ENCODE data around the gene IL36G. TPM values are rescaled to one million over a fixed set of nuclear protein-coding genes. Genes with fewer than 3 reads are reported as not detected.

IL36G gene
- total RNA-seq, 2 experiments from 2014 or later: not detected

Other genes starting within 250 kb of the IL36G start
- 10 to 100 TPM; 59.1 to 78.1 TPM for gene CKAP2L, start 213.4 kb upstream of the IL36G start, total RNA-seq
- under 1 TPM; 0.17 to 0.21 TPM for gene IL1A, start 193.5 kb upstream of the IL36G start, total RNA-seq
- gene IL1B, start 141.2 kb upstream of the IL36G start, total RNA-seq: not detected
- not detected for gene IL37, start 66.8 kb upstream of the IL36G start, total RNA-seq
- not detected for gene IL36A, start 27.5 kb downstream of the IL36G start, total RNA-seq
- not detected for gene IL36B, start 74.9 kb downstream of the IL36G start, total RNA-seq
- gene IL36RN, start 81.2 kb downstream of the IL36G start, total RNA-seq: not detected
- not detected for gene IL1F10, start 90.0 kb downstream of the IL36G start, total RNA-seq
- under 1 TPM; 0.37 to 0.48 TPM for gene IL1RN, start 149.6 kb downstream of the IL36G start, total RNA-seq
- 100 to 1,000 TPM; 329 to 335 TPM for gene PSD4, start 196.0 kb downstream of the IL36G start, total RNA-seq